Muscle of leg (tissue), 11 donors: Measurements from ENCODE around the gene ITGB5. TPM values are rescaled to one million over a fixed set of nuclear protein-coding genes. Genes with fewer than 3 reads are reported as not detected.
A peak's percentile ranks its signal among the peaks of the same experiment; 100 is the strongest.

Experiments used
- DNase-seq: peaks from one replicate; pipeline ENCODE4 v3.0.0; 2013
- H3K27ac ChIP-seq: one replicate; pipeline ENCODE4 v1.5.1; 2013; ENCODE audit warnings: mild to moderate bottlenecking, low read length, control low read depth
- H3K27me3 ChIP-seq: one replicate; pipeline ENCODE4 v1.6.1; 2013; ENCODE audit warnings: low read length; ENCODE audit not compliant: control insufficient read depth, insufficient read depth
- H3K36me3 ChIP-seq: one replicate; pipeline ENCODE4 v1.6.1; 2013; ENCODE audit warnings: low read length; ENCODE audit not compliant: control insufficient read depth, insufficient read depth
- H3K4me1 ChIP-seq: one replicate; pipeline ENCODE4 v1.6.1; 2013; ENCODE audit warnings: low read length; ENCODE audit not compliant: control insufficient read depth, insufficient read depth
- H3K4me3 ChIP-seq: one replicate; pipeline ENCODE4 v1.5.1; 2013; ENCODE audit warnings: low read length, control low read depth
- H3K9me3 ChIP-seq: replicated peaks from 2 replicates; pipeline ENCODE4 v1.6.1; 2013; ENCODE audit warnings: low read depth, low read length; ENCODE audit not compliant: control insufficient read depth
- WGBS: methylation state at CpG from one replicate; pipeline ENCODE4 v1.1.5; 2013; ENCODE audit warnings: missing lambda C conversion rate; ENCODE audit not compliant: insufficient coverage; 5-methylcytosine and 5-hydroxymethylcytosine counted together
- polyA plus RNA-seq, 8 donors: library from polyadenylated mRNA; unstranded; fragments of 120-200 nt; gene quantifications; one replicate each; pipeline versions ENCODE4 v1.2.1 to v1.2.3, GENCODE V29; 2013; ENCODE audit warnings: inconsistent platforms in 1 of 8, low replicate concordance in 1 of 8; ENCODE audit not compliant: insufficient read length in 8 of 8, insufficient read depth in 1 of 8
- total RNA-seq: library from RNA; stranded (reverse); fragments of 120-200 nt; gene quantifications from one replicate; pipeline ENCODE4 v1.2.4, GENCODE V29; 2013

The ITGB5 gene
- total and polyA plus RNA-seq, 9 donors: 14.3 to 60.4 (median 30.6) TPM

DNA sequence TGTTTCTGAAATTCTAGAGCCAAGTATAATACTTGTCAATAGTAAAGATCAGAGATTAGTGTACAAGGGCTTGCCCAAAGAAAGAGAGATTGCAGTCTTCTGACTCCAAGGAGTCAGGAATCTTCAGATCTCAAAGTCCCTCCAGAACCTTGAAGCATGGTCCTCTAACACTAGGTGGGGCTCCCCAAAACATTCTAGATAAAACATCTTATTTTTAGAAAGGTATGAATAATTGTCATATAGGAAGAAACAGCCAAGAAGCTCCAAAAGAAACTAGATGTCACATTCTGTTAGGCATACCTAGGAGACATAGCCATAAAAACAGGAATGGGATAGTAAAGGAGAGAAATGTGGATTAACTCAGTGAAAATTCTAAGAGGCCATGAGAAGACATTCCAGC is 36.7 kb upstream of the ITGB5 start:
- Histone ChIP-seq H3K36me3 (no peaks in the 10 kb centered on the region), H3K4me1 (no peaks in the 10 kb centered on the region), H3K27me3 (no peaks in the 10 kb centered on the region), H3K4me3 (no peak overlapping the region), H3K9me3 (no peaks in the 10 kb centered on the region), H3K27ac (no peak overlapping the region)
- no peak for DNase-seq

DNA sequence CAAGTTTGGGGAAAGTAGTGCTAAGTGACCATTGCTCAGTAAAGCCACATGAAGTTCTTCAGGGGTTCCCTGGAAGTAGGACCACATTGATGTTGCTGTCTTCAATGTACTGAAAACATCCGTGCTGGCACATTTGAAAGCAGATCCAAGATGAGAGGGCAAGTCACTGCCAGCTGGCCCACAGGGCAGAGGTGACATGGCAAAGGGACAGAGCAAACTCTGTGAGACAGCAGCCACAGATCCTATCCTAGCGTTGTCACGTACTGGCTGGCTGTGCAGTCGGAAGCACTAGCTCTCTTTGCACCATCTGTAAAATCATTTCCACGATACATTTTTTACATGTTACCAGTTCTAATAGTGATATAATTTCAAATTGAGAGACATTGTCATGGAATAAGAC is 33.6 kb upstream of the ITGB5 start:
- Histone ChIP-seq H3K4me3 (no peak overlapping the region), H3K27me3 (no peaks in the 10 kb centered on the region), H3K27ac (no peak overlapping the region), H3K9me3 (no peaks in the 10 kb centered on the region), H3K4me1 (no peaks in the 10 kb centered on the region), H3K36me3 (no peaks in the 10 kb centered on the region)
- peak; percentile 26 for DNase-seq
- 67% methylated on average over 1 of the region's 5 CpGs for WGBS

DNA sequence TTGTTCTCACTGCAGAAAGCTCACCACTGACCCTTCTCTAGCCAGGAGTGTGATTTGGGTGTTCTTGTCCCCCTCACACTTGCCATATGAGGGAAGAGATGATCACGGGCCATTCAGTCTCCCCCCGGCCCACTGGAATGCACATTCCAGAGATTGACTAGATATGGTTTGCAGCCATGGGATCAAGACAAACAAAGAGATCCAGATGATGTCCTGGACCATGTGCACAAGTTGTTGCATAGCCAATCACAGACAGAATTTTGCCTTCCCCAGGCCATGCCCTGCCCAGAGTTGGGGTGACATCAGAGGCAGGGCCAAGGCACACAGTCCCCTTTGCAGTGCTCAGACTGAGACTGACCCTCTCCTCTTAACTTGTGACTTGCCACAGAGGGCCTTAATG is 32.6 kb upstream of the ITGB5 start:
- WGBS: 25% methylated on average over 2 of the region's 2 CpGs
- no peak for DNase-seq

DNA sequence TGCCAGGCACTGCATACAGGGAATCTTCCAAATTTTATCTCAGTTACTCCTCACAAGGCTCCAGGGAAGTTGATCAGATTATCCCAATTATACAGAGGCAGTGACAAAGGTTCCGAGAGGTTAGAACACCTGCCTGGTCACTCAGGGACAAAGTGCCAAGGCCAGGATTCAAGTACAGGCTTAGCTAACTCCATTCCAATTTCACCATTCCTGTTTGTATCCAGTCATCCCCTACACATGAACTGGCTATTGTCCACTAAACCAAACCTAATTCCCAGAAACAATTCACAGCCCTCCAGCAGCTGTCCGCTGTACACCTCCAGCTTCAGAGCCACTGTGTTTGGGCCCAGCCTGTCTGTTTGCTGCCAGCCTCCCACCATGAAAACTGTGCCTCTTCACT is 31.4 kb upstream of the ITGB5 start:
- Histone ChIP-seq H3K27ac (no peak overlapping the region), H3K27me3 (no peaks in the 10 kb centered on the region), H3K36me3 (no peaks in the 10 kb centered on the region), H3K9me3 (no peaks in the 10 kb centered on the region), H3K4me1 (no peaks in the 10 kb centered on the region), H3K4me3 (no peak overlapping the region)
- DNase-seq: no peak
- WGBS: 89% methylated on average over 2 of the region's 2 CpGs

More for the DNA sequence above, 32.6 kb upstream of the ITGB5 start:
- H3K4me1 ChIP-seq: no peaks in the 10 kb centered on the region
- H3K9me3 ChIP-seq: no peaks in the 10 kb centered on the region
- no peak overlapping the region for H3K4me3 ChIP-seq
- H3K36me3 ChIP-seq: no peaks in the 10 kb centered on the region
- H3K27me3 ChIP-seq: no peaks in the 10 kb centered on the region
- no peak overlapping the region for H3K27ac ChIP-seq

DNA sequence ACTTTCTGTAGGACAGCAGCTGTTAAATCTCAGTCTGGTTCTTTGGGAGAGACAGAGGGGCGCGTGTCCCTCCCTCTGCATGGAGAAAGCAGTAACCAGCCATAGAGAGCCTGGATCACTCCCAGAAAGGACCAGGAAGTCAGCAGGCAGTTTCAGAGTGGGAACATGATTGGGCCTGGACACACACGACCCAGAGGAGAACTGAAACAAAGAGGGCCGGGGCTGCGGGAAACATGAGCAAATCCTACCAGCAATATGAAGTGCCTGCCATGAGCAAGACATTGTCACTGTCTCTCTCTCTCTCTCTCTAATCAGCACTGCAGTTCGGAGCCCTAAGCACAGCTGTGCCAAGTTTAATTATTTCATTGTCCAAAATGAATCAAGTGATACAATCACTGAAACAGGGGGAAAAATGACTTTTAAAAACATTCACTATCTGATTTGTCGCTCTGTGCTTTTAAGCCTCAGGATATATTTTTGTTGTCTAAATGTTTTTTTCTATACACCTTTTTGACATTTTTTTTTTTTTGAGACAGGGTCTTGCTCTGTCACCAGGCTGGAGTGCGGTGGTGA is 29.8 kb upstream of the ITGB5 start:
- no peaks in the 10 kb centered on the region for H3K9me3 ChIP-seq
- no peaks in the 10 kb centered on the region for H3K36me3 ChIP-seq
- H3K27ac ChIP-seq: no peak overlapping the region
- DNase-seq: peak; percentile 50
- no peaks in the 10 kb centered on the region for H3K27me3 ChIP-seq
- 57% methylated on average over 6 of the region's 8 CpGs for WGBS
- H3K4me1 ChIP-seq: no peaks in the 10 kb centered on the region
- no peak overlapping the region for H3K4me3 ChIP-seq

DNA sequence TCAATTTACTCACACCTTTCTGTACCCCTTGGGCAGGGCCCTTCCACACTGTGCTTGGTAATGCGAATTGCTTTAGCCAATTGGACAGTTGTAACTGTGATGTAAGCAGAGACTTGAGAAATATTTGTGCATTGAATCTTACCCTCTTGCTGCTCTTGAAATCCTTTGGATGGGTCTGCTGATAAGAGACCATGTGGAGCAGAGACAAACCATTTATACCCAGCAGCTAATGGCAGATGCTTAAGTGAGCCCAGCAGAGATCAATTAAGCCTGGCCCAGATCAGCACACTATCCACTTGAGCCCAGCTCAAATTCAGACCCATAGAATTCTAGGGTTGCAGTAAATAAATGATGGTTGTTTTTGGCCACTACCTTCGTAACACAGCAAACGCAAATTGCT is 28.1 kb upstream of the ITGB5 start:
- Histone ChIP-seq H3K4me3 (no peak overlapping the region), H3K27ac (no peak overlapping the region), H3K4me1 (no peaks in the 10 kb centered on the region), H3K36me3 (no peaks in the 10 kb centered on the region), H3K9me3 (no peaks in the 10 kb centered on the region), H3K27me3 (no peaks in the 10 kb centered on the region)
- no CpG with 5 or more reads among the region's 3 CpGs for WGBS
- no peak for DNase-seq

DNA sequence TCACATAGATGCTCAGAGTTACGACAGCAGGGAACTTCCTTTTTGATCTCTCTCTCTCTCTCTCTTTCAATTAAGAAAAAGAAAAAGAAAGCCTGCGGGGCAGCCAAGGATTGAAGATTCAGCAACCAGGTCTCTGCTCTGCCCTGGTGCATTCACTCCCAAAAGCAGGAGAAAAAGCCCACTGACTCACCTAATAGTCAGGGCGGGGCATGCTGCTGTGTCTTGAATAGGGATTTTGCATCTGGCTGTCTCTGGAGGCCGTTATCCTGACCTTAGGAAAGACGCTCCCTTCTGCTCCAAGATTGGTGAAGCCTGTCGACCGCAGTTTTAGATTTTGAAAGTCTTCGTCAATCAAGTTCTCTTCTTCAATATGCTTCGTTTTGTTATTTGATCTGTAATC is 20.8 kb upstream of the ITGB5 start:
- Histone ChIP-seq H3K4me1 (no peaks in the 10 kb centered on the region), H3K36me3 (no peaks in the 10 kb centered on the region), H3K27me3 (peaks cover 3% of the 10 kb centered on the region), H3K27ac (no peak overlapping the region), H3K9me3 (no peaks in the 10 kb centered on the region), H3K4me3 (no peak overlapping the region)
- WGBS: 31% methylated on average over 4 of the region's 9 CpGs
- DNase-seq: no peak

DNA sequence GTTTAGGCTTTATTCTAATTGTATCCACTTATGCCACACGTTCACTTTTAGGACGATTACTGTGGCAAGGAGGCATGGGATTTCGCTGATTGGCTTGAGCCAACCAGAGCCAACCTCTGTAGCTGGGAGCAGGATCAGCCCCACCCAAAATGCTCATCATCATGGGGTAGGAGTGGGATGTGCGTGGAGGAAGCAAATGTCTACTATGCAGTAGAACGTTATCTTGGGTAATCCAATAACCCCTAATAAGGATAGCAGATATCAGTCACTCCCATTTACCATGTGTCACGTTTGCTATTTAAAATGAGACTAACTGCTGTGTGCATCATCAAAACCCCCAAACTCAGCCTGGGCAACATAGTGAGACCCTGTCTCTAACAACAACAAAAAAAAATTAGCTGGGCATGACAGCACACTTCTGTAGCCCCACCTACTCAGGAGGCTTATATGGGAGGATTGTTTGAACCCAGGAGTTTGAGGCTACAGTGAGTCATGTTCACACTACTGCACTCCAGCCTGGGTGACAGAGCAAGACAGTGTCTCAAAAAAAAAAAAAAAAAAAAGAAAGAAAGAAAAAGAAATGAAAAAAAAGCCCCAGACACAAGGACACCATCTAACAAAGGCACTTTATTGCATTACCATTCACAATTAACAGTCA is 17.8 kb upstream of the ITGB5 start:
- no peak for DNase-seq
- H3K4me1 ChIP-seq: peaks cover 4% of the 10 kb centered on the region
- no CpG with 5 or more reads among the region's 6 CpGs for WGBS
- H3K27me3 ChIP-seq: peaks cover 3% of the 10 kb centered on the region
- no peaks in the 10 kb centered on the region for H3K9me3 ChIP-seq
- no peak overlapping the region for H3K4me3 ChIP-seq
- H3K36me3 ChIP-seq: no peaks in the 10 kb centered on the region
- H3K27ac ChIP-seq: no peak overlapping the region

DNA sequence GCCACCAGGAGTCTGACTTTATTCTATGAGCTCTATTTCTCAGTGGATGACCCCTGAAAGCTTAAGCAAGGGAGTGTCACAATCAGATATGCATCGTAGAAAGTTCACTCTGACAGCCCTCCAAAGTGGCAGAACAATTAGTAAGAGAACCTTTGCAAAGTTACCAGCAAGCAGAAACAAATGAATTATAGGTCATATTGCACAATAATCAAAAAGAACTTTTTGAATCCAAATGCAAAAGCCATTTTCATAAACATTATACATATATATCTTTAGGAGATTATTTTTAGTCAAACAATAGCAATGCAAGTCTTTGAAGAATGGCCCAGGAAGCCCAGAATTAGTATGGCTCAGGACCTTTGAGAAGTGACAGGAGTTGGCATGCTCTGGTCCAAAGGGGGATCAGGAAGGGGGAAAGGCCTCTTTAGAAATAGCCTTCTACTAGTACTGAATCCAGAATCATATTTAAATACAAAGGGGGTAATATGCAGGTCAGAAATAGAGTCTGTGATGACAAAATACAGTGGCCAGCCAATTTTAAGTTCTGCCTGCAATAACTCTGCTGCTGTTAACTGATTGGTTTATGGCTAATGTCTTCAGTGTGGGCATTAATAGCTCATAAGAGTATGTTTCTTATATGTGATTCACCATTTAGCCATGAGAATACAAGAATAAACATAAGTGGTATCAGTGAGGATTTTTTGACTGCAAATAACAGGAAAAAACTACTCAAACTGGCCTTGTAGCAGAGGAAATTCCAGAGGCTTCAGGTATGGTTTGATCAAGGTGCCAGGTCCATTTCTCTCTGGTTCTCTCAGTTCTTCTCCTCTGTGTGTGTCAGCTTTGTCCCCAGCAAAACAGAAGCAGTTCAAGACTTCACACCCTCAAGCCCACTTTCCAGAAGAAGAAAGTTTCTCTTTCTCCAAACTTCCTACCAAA is 17.0 kb upstream of the ITGB5 start:
- no peak for DNase-seq
- Histone ChIP-seq H3K4me1 (peaks cover 4% of the 10 kb centered on the region), H3K27me3 (peaks cover 3% of the 10 kb centered on the region), H3K27ac (no peak overlapping the region), H3K9me3 (no peaks in the 10 kb centered on the region), H3K36me3 (no peaks in the 10 kb centered on the region), H3K4me3 (no peak overlapping the region)
- no CpG with 5 or more reads among the region's 1 CpG for WGBS

DNA sequence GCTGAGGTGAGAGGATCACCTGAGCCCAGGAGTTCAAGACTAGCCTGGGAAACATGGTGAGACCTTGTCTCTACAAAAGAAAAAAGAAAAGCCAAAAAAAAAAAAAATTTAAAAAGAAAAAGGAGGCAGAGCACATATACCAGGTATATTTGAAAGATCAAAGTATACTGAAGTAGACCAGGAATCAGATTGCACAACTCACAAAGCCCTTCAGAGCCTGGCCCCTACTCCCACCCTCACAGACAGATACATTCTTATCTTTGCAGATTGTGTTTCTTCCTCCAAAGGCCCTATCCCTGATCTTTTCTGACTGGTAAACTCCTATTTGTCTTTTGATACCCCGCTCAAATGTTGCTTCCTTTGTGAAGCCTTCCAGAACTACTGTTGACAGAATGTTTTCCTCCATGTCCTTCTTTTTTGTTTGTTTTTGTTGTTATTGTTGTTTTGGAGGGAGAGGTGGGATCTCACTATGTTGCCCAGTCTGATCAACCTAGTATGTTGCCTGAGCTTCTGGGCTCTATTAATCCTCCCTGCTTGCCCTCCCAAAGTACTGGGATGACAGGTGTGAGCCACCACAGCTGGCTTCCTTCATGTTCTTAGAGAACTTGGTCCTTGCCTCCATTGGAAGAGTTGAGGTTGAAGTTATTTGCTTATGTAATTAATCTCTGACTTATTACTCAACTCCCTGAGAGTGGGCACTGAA is 9.8 kb upstream of the ITGB5 start:
- no CpG with 5 or more reads among the region's 1 CpG for WGBS
- H3K9me3 ChIP-seq: no peaks in the 10 kb centered on the region
- H3K36me3 ChIP-seq: no peaks in the 10 kb centered on the region
- DNase-seq: no peak
- H3K4me1 ChIP-seq: peaks cover 4% of the 10 kb centered on the region
- no peak overlapping the region for H3K4me3 ChIP-seq
- no peaks in the 10 kb centered on the region for H3K27me3 ChIP-seq
- H3K27ac ChIP-seq: no peak overlapping the region
